SK-N-SH (cell line): Measurements from ENCODE around the gene NSF.
"Not testable (repeated sequence)": the region's sequence is repeated elsewhere in the genome, so short reads cannot be mapped to it uniquely, and the experiment has no call there.

Source experiments
- CTCF ChIP-seq: fragments of 200-600 bp; sonication (generic); IDR thresholded peaks from 2 replicates; pipeline ENCODE4 v1.6.1; 2017; ENCODE audit warnings: antibody characterized with exemption, mild to moderate bottlenecking, moderate library complexity
- ELF1 ChIP-seq: IDR thresholded peaks from 2 replicates; pipeline ENCODE4 v1.4.0; 2012
- EP300 ChIP-seq, 2 experiments: IDR thresholded peaks; 2 replicates each; pipeline versions ENCODE4 v1.4.0 to v1.6.1; 2012; ENCODE audit warnings: borderline replicate concordance in 1 of 2, low read depth in 1 of 2, low read length in 1 of 2
- FOXJ3 ChIP-seq: sonication (generic); formaldehyde crosslinking; IDR thresholded peaks from 2 replicates; pipeline ENCODE4 v1.5.1; 2020; ENCODE audit warnings: mild to moderate bottlenecking, missing genetic modification reagents
- MAX ChIP-seq: IDR thresholded peaks from 2 replicates; pipeline ENCODE4 v1.4.0; 2012; ENCODE audit warnings: low read depth
- NFIC ChIP-seq: IDR thresholded peaks from 2 replicates; pipeline ENCODE4 v1.4.0; 2012; ENCODE audit warnings: borderline replicate concordance
- RCOR1 ChIP-seq: fragments of 150-350 bp; IDR thresholded peaks from 2 replicates; pipeline ENCODE4 v1.6.1; 2017; ENCODE audit warnings: antibody characterized with exemption, low read length
- RFX5 ChIP-seq: IDR thresholded peaks from 2 replicates; pipeline ENCODE4 v1.6.1; 2012; ENCODE audit warnings: mild to moderate bottlenecking, improper control_type of control experiment, low read length
- SMC3 ChIP-seq: IDR thresholded peaks from 2 replicates; pipeline ENCODE4 v1.6.1; 2012; ENCODE audit warnings: low read depth, low read length, improper control_type of control experiment
- TEAD4 ChIP-seq: IDR thresholded peaks from 2 replicates; pipeline ENCODE4 v1.4.0; 2012; ENCODE audit warnings: mild to moderate bottlenecking, borderline replicate concordance; ENCODE audit not compliant: insufficient read depth
- USF2 ChIP-seq: fragments of 150-350 bp; IDR thresholded peaks from 2 replicates; pipeline ENCODE4 v1.6.1; 2017; ENCODE audit warnings: antibody characterized with exemption, low read length, low read depth, borderline replicate concordance
- YY1 ChIP-seq: IDR thresholded peaks from 2 replicates; pipeline ENCODE4 v1.4.0; 2012; ENCODE audit warnings: low read depth, mild to moderate bottlenecking

- TF ChIP-seq SMC3; MAX; CTCF; YY1; NFIC; RFX5; RCOR1; FOXJ3 (CRISPR knock-in tag); TEAD4; EP300 (IDR thresholded peaks at IDR 0.05; ENCODE audit: borderline replicate concordance in 1 of 2, low read depth in 1 of 2, low read length in 1 of 2); ELF1; USF2: not testable (repeated sequence)
Measured at GRCh38 chr17:46571796-46572195, 18.7 kb upstream of the NSF start.
